ENCODE results near the gene ITGB4. TPM values are rescaled to one million over a fixed set of nuclear protein-coding genes. Genes with fewer than 3 reads are reported as not detected.
A peak's percentile ranks its signal among the peaks of the same experiment; 100 is the strongest.

The ITGB4 gene
- total and polyA plus RNA-seq, 9 of the 15 experiments (the other 6 are each of a cell fraction or from before 2014, with no cell fraction given): 0.05 to 2.8 (median 0.76) TPM; not detected in 3

DNA sequence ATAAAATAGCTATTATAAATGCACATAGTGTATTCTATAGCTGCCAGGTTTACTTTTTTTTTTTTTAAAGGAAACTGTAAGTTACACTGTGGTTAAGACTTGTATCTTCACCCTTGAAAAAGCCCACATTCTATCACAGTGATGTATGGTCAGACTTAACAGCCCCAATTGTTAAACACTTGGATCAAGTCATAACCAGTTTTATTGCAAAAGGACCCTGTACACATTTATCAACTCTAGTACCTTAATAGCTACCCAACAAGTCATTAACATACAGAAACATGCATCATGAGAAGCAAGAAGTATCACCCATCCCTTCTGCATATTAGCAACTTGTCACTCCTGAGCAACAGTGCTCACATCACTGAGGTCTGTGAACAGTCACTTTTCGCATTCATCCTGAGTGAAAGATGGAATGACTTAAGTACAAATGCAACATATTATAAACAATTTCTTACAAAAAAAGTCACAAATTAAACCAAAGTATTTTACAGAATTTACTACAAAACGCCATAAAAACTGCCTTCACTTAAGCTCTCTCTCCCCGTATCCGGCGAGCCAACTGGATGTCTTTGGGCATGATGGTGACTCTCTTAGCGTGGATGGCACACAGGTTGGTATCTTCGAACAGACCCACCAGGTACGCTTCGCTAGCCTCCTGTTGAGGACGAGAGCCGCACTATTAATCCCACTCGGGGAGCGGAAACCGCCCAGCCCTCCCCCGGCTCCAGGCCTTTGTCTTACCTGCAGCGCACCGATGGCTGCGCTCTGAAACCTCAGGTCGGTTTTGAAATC, 57.0 kb downstream of the ITGB4 start (continued):
- peak; percentile 41 for TF ChIP-seq POLR2B (IDR thresholded peaks at IDR 0.05; ENCODE audit: low read depth, partially characterized antibody)
- TF ChIP-seq SP1 (CRISPR knock-in tag; IDR thresholded peaks at IDR 0.05): peak; percentile 19; the same call in 1 of the 2 replicates
- 0 out of 2 replicates have a peak, but pooled peaks have one; percentile 8 for TF ChIP-seq PTRF (tag; IDR thresholded peaks at IDR 0.05)
- TF ChIP-seq FOXK1 (CRISPR knock-in tag; IDR thresholded peaks at IDR 0.05; ENCODE audit: borderline replicate concordance): peak; percentile 71; the same call in 1 of the 2 replicates
- TF ChIP-seq SIN3B (IDR thresholded peaks at IDR 0.05; ENCODE audit: low read depth): peak; percentile 27; the same call in 1 of the 2 replicates
- TF ChIP-seq, protein P1, sequence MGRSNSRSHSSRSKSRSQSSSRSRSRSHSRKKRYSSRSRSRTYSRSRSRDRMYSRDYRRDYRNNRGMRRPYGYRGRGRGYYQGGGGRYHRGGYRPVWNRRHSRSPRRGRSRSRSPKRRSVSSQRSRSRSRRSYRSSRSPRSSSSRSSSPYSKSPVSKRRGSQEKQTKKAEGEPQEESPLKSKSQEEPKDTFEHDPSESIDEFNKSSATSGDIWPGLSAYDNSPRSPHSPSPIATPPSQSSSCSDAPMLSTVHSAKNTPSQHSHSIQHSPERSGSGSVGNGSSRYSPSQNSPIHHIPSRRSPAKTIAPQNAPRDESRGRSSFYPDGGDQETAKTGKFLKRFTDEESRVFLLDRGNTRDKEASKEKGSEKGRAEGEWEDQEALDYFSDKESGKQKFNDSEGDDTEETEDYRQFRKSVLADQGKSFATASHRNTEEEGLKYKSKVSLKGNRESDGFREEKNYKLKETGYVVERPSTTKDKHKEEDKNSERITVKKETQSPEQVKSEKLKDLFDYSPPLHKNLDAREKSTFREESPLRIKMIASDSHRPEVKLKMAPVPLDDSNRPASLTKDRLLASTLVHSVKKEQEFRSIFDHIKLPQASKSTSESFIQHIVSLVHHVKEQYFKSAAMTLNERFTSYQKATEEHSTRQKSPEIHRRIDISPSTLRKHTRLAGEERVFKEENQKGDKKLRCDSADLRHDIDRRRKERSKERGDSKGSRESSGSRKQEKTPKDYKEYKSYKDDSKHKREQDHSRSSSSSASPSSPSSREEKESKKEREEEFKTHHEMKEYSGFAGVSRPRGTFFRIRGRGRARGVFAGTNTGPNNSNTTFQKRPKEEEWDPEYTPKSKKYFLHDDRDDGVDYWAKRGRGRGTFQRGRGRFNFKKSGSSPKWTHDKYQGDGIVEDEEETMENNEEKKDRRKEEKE (IDR thresholded peaks at IDR 0.05; ENCODE audit: borderline replicate concordance in 1 of 2, control insufficient read depth in 1 of 2, low read depth in 2 of 2, low read length in 1 of 2): peak in 1 of 2 experiments; percentile 42; a peak in 1 of 4 replicates
- 0 out of 2 replicates have a peak, but pooled peaks have one; percentile 59 for TF ChIP-seq ZNF431 (CRISPR knock-in tag; IDR thresholded peaks at IDR 0.05)
- TF ChIP-seq KHSRP (IDR thresholded peaks at IDR 0.05): peak; percentile 55; the same call in 1 of the 2 replicates
- peak; percentile 29; the same call in 1 of the 2 replicates for TF ChIP-seq ZNF143 (CRISPR knock-in tag; IDR thresholded peaks at IDR 0.05)
- TF ChIP-seq CHD1 (IDR thresholded peaks at IDR 0.05; ENCODE audit: low read length): peak; percentile 78
- TF ChIP-seq, protein P2, sequence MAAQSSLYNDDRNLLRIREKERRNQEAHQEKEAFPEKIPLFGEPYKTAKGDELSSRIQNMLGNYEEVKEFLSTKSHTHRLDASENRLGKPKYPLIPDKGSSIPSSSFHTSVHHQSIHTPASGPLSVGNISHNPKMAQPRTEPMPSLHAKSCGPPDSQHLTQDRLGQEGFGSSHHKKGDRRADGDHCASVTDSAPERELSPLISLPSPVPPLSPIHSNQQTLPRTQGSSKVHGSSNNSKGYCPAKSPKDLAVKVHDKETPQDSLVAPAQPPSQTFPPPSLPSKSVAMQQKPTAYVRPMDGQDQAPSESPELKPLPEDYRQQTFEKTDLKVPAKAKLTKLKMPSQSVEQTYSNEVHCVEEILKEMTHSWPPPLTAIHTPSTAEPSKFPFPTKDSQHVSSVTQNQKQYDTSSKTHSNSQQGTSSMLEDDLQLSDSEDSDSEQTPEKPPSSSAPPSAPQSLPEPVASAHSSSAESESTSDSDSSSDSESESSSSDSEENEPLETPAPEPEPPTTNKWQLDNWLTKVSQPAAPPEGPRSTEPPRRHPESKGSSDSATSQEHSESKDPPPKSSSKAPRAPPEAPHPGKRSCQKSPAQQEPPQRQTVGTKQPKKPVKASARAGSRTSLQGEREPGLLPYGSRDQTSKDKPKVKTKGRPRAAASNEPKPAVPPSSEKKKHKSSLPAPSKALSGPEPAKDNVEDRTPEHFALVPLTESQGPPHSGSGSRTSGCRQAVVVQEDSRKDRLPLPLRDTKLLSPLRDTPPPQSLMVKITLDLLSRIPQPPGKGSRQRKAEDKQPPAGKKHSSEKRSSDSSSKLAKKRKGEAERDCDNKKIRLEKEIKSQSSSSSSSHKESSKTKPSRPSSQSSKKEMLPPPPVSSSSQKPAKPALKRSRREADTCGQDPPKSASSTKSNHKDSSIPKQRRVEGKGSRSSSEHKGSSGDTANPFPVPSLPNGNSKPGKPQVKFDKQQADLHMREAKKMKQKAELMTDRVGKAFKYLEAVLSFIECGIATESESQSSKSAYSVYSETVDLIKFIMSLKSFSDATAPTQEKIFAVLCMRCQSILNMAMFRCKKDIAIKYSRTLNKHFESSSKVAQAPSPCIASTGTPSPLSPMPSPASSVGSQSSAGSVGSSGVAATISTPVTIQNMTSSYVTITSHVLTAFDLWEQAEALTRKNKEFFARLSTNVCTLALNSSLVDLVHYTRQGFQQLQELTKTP (IDR thresholded peaks at IDR 0.05; ENCODE audit: low read depth in 1 of 2, partially characterized antibody in 2 of 2): peak in 1 of 2 experiments; percentile 21
- TF ChIP-seq, protein P3, sequence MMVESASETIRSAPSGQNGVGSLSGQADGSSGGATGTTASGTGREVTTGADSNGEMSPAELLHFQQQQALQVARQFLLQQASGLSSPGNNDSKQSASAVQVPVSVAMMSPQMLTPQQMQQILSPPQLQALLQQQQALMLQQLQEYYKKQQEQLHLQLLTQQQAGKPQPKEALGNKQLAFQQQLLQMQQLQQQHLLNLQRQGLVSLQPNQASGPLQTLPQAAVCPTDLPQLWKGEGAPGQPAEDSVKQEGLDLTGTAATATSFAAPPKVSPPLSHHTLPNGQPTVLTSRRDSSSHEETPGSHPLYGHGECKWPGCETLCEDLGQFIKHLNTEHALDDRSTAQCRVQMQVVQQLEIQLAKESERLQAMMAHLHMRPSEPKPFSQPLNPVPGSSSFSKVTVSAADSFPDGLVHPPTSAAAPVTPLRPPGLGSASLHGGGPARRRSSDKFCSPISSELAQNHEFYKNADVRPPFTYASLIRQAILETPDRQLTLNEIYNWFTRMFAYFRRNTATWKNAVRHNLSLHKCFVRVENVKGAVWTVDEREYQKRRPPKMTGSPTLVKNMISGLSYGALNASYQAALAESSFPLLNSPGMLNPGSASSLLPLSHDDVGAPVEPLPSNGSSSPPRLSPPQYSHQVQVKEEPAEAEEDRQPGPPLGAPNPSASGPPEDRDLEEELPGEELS (CRISPR knock-in tag; IDR thresholded peaks at IDR 0.05; ENCODE audit: borderline replicate concordance): 0 out of 2 replicates have a peak, but pooled peaks have one; percentile 58

Measured in K562 (cell line).